GM18520 (cell line): ENCODE data around the gene ITPKB.
"Not testable (repeated sequence)": the region's sequence is repeated elsewhere in the genome, so short reads cannot be mapped to it uniquely, and the experiment has no call there.

Source experiments
- ATAC-seq: cut with Tn5 transposase; IDR thresholded peaks from one replicate; pipeline ENCODE4 v1.9.1; 2021; ENCODE audit not compliant: unreplicated experiment

ITPKB gene

DNA sequence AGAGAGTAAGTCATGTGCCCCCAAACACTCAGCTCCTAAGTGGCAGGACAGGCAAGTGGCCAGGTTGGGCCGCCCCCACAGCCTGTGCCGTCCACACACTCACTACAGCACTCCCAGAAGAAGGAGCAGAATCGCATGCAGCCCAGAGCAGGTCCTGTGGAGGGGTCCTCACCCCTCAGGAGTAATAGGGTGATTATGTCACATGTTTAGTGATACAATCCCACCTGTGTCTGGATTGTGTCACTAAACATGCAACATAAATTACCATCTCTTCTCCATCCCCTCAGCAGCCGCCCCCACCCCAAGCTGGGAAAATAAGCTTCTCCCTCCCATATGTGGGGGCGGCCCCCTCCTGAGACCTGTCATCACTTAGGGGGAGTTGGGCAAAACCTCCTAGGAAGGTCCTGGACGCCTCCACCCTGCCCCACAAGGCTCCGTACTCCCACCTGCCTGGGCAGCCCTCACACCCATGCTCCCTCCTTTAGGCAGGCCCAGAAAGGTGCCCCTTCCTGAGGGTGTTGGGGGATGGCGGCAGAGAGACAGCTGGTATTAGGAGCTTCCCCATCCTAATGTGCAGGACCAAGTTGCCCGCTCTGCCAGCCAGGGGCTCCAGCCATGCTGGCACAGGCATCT, 133.6 kb downstream of the ITPKB start:
- ATAC-seq = no peak

DNA sequence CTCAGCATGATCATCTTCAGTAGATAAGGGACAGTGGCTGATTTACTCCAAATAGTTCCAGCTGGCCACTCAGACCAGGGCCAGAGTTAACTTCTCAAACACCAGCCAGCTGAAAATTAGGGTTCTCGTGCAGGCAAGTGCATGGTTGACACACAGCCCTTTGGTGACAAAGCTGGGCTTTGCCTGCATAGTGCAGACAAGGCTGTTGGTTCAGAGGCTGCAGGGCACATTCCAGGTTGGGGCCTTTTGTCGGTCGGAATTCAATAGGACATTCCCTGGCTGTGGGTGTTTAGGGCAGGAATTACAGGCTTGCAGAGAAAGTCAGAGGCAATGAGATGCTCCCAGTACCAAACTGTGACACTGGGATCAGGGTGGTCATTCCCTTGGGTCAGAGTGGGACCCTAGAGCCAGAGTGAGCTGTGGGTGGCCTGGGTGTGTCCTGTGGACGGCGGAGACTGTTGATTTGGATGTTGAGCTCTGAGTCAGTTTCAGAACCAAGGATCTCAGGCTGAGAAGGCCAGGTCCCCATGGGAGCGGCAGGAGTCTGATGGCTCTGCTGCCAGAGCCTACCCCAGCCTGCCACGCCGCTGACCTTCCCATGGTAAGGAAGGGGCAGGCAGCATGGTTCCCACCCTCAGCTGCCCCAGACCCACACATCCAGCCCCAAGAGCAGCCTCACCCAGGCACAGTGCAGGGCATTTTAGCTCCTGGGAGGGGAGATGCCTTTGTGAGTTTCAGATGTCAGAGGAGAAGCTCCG, 134.3 kb downstream of the ITPKB start:
- ATAC-seq = no peak

DNA sequence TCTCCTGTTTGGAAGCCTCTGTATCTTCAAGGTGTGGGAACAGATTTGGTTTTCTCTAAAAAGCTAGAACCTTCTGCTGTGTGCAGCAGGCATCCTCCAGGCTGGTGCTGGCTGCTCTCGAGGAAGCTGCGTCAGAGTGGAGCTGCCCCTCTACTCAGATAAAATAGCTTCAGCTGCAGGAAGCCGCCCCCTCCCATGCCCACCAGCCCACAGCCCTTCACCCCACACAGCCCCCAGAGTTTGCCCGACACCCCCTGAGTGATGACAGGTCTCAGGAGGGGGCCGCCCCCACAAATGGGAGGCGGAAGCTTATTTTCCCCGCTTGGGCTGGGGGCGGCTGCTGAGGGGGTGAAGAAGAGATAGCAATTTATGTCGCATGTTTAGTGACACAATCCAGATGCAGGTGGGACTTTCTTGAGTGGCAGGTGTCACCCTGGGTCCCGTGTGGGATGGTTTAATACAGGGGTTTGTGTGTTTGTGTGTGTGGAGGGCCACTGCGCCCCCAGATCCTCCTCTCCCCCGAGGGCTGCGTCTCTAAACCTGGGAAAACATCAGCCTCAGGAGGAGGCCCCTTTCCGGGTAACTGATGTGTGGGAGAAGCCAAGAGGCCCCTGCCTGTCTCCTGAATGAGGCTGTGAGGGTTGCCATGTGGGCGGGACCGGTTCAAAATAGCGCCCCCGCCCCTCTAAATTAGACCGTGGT, 135.1 kb downstream of the ITPKB start:
- no peak for ATAC-seq

DNA sequence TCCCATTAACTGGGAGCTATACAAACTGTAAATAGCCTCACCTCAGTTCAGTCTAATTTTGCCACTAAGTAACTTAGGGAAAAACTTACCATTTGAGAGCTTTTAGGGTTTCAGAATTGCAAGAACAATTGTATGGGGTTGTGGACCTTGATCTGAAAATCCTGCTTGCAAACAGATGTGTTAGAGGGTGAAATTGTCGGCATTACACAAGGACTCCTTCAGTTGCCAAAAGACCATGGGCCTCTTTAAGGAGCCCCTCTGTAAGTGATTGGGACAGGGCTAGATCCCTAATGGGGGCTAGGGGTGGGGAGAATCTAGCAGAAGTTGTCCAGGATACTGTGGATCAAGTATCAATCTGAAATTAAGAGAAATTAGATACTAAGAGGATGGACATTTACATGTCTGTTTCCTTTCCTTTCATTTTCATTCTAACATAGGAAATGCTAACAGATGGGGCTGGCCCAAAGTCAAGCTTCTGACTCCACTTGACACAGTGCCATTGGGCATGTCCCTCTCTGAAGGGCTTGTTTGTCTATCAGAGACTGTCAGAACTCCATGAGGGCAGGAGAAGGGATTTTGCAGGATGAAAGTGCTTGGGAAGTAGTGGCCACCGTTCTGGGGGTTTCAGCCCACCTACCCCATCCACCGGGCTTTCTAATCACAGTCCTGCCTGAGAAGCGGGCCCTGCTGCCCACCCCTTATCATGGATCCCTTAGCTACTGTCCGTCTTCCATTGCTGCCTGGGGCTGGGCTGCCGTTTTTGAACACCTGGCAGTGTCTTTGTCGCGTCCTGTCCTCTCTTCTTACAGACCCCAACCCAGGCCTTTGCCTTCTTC, 135.8 kb downstream of the ITPKB start:
- ATAC-seq = no peak

DNA sequence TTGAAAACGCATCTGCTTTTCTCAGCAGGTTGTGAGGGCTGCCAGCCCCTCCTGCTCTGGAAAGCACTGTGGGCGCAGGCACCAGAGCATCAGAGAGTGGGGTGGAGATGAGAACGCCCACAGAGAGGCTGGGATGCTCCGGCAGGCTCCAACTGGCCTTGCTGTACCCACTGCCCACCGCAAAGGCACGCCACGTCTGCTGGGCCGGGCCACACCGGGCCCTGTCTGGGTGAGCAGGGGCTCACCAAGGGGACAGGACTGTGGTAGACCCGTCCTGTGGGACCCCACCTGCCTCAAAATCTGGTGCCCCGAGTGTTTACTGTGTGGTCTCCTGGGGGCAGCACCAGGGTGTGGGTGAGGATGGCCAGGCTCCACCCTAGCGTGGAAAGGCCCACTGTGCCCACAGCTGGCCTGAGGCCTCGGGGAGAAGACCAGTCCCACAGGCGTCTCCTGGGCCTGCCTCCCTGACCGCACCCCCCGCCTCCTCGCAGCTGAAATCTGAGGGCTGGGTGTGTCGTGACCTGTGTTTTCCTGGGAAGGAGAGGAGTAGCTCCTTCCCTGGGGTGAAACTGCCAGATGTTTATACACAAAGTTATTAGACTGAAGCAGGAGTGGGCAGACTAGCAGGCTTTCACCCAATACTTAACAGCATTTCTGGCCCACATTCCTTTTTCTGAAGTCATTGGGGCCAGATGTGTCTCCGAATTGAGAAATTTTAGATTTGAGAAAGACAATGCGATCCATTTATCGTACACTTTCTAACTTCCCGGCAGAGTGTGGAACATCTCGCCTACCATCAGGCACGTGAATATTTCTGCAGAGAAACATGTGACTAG, 136.7 kb downstream of the ITPKB start:
- no peak for ATAC-seq

DNA sequence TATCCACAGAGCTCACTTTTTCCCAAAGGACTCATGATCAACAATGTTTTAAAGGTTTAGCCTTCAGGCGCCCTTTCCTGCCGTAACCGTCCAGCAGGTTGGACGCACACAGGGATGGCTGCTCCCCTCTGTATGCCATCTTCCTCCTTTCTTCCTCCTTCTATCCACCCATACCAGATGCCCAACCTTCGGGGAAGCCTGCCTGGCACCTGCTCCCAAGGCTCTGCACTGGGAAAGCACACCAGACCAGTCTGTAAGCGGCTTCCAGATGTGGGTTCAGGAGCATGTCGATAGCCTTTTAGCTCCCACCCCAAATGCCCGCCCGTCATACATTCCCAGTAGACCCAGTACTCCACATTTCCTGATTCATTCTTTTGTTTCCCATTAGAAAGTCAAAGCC, 137.6 kb downstream of the ITPKB start:
- ATAC-seq = no peak

DNA sequence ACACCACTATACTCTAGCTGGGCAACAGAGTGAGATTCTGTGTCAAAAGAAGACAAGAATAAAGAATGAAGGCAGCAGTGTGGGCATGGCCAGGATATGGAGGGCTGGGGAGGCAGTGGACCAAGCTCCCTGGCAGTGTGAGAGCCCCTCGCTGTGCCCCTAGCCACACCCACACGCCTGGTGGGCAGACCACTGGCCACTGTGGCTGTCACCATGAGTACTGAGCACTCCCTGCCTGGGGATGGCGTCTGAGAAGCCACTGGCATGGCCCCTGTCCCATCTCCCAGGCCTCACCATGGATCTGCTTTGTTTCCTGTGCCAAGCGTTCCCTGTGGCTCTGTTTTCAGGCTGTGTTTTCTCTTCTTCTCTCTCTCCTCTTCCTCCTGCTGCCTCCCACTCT, 138.8 kb downstream of the ITPKB start:
- ATAC-seq = no peak

DNA sequence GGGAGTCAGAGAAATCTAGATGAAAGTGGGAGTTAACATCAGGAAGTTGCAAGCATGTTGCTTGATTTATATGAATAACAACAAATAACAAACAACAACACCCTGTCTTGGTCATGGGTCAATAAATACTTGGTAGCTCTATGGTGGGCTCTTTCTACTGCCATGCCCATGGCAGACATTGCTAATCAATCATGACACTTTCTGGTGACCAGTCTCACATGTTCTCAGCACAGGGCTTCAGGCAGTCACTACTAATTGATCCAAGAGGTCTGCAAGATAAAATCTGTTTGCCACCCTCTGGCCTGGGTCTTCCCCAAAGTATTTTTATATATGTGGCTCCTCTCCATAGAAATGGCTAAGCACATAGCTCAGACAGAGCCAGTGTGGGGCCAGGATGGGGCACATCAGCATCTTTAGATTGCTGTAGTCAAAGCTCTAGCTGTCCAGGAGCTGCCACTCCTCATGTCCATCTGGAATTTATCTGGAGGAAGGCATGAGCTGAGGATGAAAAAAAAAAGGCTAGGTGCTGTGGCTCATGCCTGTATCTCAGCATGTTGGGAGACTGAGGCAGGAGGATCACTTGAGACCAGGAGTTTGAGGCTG, 139.3 kb downstream of the ITPKB start:
- no peak for ATAC-seq

DNA sequence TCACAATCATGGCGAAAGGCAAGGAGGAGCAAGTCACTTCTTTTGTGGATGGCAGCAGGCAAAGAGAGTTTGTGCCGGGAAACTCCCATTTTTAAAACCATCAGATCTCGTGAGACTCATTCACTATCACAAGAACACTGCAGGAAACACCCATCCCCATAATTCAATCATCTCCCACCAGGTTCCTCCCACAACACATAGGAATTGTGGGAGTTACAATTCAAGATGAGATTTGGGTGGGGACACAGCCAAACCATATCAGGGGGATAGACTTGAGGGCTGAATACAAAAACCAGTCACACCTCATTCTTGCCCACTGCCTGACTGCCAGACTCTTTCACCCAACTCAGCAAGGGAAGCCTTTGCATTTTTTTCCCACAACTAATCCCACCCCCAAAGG, 140.1 kb downstream of the ITPKB start:
- not testable (repeated sequence) for ATAC-seq

DNA sequence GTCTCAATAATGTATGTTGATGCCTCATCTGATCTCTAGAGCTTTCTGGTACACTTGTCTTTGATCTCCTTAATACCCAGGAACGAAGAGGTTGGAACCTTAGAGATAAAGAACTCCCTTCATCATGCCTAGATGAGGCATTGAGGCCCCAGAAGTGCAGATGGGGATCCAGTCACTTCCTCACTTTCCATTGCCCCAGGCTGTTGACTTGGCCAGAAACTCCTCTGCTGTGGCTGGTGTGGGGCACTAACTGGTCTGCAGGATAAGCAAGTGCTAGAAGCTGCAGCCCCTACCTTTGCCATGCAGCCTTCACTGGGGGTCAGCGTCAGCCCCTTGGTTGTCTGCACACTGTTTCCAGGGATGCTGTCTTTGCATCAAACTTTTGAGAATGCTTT, 140.6 kb downstream of the ITPKB start:
- ATAC-seq = no peak

DNA sequence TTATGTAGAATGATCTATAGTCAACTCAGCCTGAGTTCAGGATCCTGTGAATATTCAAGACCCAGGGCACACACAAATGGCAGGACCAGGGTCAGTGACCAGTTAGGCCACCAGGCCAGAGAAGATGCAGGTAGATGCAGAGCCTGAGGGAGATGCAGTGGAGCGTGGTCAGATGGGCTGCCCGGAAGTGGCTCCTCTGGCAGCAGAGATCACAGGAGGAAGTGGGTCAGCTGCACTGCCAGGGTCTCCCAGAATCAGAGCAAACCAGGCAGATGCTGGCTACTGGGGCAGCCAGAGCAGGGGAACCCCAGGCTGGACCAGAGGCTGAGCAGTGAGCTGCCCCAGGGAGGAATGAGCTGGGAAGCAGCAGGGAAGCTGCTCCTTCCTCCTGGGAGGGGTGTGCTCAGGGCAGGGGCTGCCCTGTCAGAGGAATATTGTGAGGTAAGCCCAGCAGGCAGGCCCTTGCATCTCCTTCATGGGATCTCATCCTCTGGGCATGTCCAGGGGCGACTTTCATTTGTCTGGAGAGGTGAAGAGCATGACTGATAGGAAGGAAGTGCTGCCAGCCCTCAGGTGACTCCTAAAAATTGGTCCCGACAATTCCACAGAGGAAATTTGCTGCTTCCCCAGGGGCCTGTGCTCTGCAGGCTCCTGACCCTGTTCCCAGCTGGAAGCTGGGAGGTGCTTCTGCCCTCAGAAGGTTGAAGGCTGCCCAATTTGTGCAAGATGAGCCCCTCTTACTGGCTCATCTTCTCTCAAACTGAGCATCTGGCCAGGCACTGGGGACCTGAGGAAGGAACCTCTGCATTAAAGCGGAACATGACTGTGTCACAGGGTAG, 141.2 kb downstream of the ITPKB start:
- no peak for ATAC-seq

DNA sequence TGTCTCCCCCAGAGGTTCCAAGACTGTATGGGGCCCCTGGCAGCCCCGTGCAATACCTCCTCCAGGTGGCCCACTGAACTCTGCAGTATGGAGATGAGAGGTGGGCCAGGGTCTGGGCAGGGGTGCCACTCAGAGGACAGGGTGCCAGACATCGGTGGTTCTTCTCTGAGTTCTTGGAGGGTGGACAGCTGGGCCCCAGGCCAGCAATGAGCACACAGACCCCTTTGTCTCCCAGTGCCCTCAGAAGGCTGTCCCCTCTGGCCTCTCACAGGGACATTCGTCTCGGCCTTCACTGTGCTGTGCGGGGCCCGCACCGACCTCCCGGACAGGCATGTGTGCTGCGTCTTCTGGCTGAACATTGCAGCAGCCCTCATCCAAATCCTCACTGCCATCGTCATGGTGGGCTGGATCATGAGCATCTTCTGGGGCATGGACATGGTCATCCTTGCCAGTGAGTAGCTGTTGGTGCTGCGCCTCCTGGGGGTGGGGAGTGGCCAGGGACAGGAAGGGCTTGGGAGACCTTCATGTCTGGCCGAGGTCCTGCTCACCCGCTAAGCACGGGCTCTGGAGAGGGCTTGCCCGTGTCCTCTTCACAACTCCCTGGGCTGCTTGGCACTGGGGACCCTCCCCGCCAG, 142.4 kb downstream of the ITPKB start:
- no peak for ATAC-seq

DNA sequence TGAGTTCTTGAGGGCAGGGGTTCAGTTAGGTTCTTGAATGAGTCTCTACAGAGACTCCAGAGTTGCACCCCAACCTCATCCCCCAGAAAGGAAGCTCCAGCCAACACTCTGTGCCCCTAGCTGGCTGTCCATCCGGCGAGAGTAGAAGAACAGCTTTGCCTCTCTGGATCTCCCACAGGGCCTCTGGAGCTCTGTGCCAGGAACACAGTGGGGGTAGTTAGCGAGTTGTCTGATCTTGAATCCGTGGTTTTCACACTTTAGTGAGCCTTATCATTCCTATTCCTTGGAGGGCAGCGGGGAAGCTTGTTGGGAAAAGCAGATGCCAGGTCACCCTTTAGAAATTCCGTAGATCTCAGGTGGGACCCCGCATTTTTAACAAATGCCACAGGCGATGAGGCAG, 145.5 kb downstream of the ITPKB start:
- ATAC-seq = no peak

DNA sequence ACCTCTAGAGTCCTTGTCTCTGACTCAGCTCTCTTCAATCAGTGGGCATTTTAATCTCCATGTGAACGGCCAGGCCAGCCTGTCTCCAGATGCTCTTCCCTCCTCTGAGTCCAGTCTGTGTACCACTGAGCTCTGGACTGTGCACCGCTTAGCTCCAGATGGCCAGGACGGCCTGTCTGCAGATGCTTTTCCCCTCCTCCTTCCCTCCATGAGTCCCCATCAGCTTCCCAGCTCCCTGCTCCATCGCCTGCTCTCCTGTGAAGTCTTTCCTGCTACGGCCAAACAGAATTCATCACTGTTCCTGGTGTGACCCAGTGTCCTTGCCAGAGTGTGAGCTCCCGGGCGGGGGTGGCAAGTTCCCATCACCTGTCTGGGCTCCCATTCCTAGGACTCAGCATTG, 148.5 kb downstream of the ITPKB start:
- ATAC-seq = no peak

DNA sequence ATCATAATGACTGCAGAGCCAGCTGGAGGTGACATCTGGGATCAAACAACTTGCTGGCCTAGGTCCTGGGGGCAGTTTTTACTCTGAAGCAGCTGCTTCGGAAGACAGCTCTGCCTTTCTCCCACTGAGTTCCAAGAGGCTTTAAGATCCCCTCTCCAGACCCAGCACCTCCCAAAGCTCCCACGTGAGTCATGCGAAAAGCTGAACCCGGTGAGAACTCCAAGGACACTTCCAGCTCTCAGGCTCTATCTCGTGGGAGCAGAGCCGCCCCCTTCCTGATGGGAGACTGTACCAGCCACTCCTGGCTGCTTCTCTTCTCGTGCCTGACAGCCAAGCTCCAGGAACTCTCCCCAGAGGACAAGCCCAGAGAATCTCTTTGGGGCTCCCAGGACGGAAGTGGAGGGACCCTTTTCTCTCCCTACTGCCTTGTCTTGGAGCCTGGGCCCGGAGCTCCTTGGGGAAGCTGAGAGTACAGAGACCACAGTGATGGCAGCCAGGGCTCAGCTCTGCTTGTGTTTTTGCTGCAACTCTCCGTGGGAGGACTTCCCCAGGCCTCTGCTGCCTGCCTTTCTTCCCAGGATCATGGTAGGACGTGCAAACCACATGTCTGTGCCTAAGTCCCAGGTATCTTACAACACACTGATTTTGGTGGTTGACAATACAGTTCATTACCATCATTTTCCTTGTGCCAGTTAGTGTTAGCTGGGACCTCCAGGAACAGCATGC, 149.9 kb downstream of the ITPKB start:
- no peak for ATAC-seq

DNA sequence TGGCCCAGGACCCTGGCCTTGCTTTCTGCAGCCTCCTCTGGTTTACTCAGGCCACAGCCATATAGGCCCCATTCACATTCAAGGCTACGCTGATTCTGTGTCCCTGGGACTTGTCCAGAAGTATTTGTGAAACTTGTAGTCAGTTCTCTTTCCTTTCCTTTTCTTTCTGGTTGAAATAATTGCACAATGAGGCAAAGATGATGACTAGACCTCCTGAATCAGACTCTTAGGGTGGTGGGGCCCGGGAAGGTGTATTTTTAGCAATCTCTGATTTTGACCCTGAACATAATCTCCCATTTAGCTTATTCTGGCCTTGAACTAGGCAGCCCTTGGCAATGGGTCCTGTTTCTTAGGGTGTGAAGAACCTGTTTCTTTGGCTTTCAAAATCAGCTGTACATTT, 150.6 kb downstream of the ITPKB start:
- ATAC-seq = no peak

DNA sequence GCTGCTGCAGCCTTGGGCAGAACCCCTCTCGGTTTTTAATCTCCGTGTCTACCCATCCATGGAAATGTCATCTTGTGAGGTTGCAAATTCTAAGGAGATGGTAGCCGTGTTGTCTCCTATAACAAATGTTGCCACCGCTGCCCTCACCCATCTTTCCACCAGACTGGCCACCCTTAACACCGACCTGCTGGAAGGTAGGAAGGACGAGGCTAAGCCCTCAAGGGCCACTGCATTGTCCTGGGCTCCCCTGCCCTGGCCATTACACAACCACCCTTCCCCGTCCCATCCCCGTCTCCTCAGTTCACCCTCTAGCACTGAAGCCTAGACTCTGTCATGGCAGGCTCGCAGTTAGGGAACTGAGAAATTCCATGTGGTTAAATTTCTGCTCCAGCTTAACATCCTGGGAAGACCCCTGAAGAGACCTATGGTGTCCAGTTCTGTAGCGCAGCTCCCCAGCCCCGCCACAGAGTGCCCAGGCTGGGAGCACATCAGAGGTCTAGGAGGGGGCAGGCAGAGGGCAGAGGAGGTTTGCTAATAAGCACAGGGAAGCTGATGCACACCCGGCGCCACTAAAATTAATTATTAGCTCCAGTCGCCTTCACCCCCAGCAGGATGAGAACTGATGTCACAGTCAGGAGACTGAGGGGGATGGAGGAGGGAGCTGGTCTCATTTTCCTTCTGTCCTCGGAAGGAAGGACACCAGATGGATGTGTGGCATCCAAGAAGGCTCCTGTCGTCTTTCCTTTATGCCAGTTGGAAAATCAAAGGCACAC, 152.2 kb downstream of the ITPKB start:
- no peak for ATAC-seq
